Left lobe of liver (tissue), 2 donors: Measurements from ENCODE around the gene ABHD1. TPM values are rescaled to one million over a fixed set of nuclear protein-coding genes. Genes with fewer than 3 reads are reported as not detected.
A peak's percentile ranks its signal among the peaks of the same experiment; 100 is the strongest.

ENCODE experiments used
- ATAC-seq: fragments of 200-7000 bp; cut with Tn5 transposase; one replicate; pipeline ENCODE4 v1.9.1; 2020; ENCODE audit warnings: mild to moderate bottlenecking, moderate library complexity
- DNase-seq: peaks from one replicate; pipeline ENCODE4 v3.0.0-alpha.2; 2020; ENCODE audit warnings: low spot score
- total RNA-seq: library from RNA; stranded (reverse); gene quantifications from one replicate; pipeline ENCODE4 v1.2.1, GENCODE V29; 2021
- donor health status: DM: no; HTN: no; CAD: no; lungs with moderate emphysema.
- donor health status: DM: no; HTN: yes; CAD: no.

Gene ABHD1
- total RNA-seq, 1 donor from 2014 or later = 3.6 TPM

DNA sequence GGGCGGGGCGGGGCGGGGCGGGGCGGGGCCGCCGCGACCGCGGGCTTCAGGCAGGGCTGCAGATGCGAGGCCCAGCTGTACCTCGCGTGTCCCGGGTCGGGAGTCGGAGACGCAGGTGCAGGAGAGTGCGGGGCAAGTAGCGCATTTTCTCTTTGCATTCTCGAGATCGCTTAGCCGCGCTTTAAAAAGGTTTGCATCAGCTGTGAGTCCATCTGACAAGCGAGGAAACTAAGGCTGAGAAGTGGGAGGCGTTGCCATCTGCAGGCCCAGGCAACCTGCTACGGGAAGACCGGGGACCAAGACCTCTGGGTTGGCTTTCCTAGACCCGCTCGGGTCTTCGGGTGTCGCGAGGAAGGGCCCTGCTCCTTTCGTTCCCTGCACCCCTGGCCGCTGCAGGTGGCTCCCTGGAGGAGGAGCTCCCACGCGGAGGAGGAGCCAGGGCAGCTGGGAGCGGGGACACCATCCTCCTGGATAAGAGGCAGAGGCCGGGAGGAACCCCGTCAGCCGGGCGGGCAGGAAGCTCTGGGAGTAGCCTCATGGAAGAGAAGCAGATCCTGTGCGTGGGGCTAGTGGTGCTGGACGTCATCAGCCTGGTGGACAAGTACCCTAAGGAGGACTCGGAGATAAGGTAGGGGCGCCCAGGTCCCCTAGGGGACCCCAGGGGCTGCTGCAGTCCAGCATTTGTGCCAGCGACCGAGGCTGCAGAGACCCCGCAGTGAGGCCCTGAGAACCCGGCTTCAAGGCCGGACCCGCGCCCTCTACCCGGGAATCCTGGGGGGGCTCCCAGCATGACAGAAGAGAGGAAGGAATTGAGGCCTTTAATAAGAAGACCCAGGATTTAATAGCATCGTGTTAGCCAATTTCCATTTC, 36.7 kb upstream of the ABHD1 start, which contains the start of gene KHK:
TSS of gene KHK (plus strand) at position 49 of the 870 bp plus-strand sequence. CDS start at position 537, 488 bp downstream.
- ATAC-seq = peak; percentile 70
- DNase-seq = peak; percentile 89

DNA sequence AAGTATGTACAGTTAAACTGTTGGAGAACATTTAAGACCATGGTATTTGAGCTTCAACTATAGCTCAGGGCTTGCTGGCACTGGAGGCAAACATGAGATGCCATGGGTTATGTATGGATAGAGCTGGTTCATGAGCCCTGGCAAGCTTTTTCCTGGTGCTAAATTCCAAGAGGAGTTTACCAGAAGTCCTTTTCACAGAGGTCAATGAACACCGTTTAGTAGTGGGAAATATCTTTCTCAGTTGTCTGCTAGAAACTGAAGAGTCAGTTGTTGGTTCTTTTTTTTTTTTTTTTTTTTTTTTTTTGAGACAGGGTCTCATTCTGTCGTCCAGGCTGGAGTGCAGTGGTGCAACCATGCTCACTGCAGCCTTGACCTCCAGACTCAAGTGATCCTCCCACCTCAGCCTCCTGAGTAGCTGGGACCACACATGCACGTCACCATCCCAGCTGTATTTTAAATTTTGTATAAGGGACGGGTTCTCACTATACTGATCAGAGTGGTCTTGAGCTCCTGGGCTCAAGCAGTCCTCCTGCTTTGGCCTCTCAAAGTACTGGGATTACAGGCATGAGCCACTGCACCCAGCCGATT, 35.7 kb upstream of the ABHD1 start:
- ATAC-seq (no peak), DNase-seq (no peak)

DNA sequence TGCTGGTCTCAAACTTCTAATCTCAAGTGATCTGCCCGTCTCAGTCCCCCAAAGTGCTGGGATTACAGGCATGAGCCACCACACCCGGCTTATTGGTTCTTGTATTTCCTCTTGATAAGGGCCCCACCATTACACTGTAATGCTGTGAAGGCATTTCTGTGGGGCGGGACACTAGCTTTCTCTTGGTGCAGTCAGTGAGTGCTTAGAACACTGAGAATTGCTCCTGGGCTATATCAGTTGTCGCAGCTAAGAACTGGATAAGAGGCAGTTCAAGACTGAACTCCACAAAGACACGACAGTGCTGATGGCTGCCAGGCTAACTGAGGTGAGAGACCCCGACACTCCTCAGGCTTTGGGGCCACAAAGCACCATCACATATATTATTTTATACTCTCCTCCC, 35.0 kb upstream of the ABHD1 start:
- DNase-seq (no peak), ATAC-seq (no peak)

- no peak for ATAC-seq
- no peak for DNase-seq
These were observed 34.3 kb upstream of the ABHD1 start for GRCh38 chr2:27089111-27089954.

DNA sequence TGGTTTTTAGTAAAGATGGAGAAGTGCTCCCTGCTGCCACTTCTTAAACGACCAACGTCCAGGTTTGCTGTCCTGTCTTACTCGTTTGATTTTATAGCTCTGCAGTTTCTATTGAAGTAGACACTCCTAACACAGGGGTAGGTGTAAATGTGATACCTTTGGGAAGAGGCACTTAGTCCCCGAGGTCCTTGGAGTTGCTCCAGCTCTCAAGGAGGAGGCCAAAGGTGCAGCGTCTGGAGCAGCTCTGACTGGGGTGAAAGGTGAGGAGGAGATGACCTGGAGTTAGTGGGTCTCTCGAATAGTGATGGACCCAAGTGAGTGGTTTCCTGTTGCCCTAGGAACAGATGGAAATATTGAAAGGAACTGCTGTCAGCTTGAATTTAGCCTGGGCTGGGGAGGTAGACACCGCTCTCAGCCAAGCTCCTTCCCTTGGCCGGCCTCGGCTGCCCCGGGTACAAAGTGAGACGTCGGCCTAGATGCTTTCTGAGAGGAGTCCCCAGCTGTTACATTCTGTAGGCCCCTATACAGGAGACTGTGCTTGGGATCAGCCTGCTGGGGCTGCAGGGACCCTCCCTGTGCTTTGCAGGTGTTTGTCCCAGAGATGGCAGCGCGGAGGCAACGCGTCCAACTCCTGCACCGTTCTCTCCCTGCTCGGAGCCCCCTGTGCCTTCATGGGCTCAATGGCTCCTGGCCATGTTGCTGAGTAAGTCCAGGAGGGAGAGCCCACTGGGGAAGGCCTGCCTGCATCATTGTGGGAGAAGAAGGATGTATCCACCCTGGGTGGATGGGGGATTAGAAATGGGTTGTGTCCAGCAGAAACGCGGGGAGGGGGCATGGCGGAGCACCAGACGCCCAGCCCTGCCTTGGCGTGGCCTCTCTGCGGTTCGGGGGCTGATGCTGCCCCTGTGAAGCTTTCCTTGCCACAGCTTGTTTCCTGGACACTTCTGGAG, 31.6 kb upstream of the ABHD1 start:
- DNase-seq (no peak), ATAC-seq (no peak)

- DNase-seq = peak; percentile 99
- peak; percentile 57 for ATAC-seq
These were observed 30.8 kb upstream of the ABHD1 start for GRCh38 chr2:27092696-27093429.

DNA sequence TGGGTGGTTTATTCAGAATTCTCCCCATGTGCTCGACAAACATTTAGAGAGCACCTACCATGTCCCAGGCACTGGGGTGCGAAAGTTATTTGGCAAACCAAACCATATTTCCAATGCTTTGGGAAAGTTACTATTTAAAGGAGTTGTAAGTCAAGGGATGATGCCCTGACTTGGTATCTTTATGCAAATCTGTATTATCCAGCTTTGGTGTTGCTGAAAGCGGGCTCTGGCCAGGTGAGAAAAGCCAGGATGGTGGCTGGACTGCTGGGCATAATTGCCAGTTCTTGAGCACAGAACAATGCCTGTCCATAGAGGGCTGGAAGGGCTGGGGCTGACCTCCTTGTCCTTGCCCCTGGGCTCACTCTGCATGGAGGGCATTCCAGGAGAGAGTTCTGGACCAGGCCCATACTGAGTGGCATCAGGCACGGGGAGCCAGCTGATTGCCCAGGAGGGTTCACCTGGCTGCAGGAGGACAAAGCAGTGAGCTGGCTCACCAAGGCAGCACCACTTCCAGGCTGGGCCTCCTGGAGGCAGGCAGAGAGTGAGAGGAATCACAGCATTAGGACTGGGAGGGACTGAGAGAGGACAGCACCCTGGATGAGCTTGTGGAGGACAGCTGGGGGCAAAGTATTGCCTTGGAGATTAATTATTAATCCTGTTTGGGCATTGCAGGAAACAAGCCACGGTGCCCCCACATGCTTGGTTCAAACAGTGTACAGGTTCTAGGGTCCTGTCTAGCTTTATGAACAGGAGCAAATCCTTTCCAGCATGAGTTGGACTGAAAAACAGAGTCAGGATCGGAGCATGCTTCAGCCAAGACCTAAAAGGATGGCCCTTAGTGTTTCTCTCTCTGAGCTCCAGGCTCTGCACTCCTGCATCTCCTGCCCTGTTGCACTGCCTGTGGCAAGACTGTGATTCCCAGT, 29.9 kb upstream of the ABHD1 start:
- peak; percentile 64 for ATAC-seq
- DNase-seq = peak; percentile 93

- ATAC-seq = no peak
- DNase-seq = no peak
These were observed 29.1 kb upstream of the ABHD1 start for GRCh38 chr2:27094353-27094984.

GRCh38 chr2:27095427-27095744, 28.2 kb upstream of the ABHD1 start:
- DNase-seq (no peak), ATAC-seq (no peak)

GRCh38 chr2:27095745-27096651, 27.6 kb upstream of the ABHD1 start:
- peak; percentile 91 for DNase-seq
- ATAC-seq = peak; percentile 55

DNA sequence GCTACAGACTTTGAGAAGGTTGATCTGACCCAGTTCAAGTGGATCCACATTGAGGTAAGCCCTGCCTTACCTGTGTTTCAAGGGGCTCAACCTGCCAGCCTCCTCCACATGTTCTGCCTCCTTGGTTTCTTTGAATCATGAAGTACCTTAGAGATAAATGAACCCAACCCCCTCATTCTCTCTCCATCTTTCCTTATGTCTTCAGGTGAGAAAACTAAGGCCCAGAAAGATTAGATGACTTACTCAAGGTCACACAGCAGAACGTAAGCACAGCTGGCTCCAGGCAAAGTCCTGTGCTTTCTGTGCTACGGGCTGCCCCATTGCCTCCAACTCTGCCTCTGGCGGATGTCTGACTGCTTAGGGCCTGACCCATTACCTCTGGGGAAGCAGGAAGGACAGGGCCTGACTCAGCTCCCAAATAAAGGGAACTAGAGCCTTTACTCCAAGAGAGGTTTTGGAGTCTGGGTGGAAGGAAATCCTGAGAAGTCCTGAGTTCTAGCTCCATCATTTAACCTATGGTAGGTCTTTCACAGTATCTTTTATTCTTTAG, 26.8 kb upstream of the ABHD1 start:
- DNase-seq (no peak), ATAC-seq (no peak)

DNA sequence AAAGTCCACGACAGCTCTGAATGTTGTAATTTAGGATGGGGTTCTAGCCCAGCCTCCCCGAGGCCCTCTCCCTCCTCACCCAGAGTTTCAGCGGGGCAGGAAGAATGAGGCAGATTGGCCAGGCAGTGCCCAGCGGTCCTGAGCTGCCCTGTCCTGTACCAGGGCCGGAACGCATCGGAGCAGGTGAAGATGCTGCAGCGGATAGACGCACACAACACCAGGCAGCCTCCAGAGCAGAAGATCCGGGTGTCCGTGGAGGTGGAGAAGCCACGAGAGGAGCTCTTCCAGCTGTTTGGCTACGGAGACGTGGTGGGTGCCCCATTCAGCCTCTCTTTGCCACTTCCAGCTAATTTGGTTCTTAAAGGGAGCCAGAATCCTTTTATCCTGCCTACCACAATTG, 26.3 kb upstream of the ABHD1 start:
- DNase-seq = no peak
- ATAC-seq = no peak

DNA sequence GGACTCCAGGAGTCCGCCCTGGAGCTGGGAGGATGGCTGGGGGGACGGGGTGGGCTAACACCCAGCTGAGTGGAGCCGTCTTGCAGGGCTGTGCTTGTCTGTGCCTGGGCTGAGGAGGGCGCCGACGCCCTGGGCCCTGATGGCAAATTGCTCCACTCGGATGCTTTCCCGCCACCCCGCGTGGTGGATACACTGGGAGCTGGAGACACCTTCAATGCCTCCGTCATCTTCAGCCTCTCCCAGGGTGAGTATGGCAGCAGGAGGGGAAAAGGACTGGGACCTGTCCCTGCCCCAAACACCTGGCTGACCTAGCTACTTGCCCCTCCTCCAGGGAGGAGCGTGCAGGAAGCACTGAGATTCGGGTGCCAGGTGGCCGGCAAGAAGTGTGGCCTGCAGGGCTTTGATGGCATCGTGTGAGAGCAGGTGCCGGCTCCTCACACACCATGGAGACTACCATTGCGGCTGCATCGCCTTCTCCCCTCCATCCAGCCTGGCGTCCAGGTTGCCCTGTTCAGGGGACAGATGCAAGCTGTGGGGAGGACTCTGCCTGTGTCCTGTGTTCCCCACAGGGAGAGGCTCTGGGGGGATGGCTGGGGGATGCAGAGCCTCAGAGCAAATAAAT, 24.2 kb upstream of the ABHD1 start:
- DNase-seq (no peak), ATAC-seq (no peak)

DNA sequence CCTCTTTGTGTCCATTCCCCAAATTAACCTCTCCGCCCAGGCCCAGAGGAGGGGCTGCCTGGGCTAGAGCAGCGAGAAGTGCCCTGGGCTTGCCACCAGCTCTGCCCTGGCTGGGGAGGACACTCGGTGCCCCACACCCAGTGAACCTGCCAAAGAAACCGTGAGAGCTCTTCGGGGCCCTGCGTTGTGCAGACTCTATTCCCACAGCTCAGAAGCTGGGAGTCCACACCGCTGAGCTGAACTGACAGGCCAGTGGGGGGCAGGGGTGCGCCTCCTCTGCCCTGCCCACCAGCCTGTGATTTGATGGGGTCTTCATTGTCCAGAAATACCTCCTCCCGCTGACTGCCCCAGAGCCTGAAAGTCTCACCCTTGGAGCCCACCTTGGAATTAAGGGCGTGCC, 23.6 kb upstream of the ABHD1 start:
- DNase-seq (no peak), ATAC-seq (no peak)

DNA sequence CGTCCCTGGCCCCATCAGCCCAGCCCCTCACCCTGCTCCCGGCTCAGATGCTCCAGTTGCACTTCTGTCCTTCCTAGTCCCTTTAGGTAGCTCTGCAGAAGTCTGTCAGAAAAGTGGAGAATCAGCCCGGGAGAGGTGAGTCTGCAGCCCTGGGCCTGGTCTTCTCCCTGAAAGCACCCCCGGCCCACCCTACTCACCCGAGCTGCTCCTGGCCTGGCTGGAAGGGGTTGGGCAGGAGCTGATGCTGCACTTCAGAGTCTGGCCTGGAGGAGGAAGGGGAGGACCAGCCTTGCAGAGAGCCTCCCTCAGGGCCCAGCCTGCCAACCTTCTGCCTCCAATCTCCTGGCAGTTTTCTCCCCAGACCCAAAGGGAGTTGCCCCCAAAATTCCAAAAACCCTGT, 21.3 kb upstream of the ABHD1 start:
- ATAC-seq (peak; percentile 11), DNase-seq (no peak)

- DNase-seq (no peak), ATAC-seq (no peak)
These were observed 17.6 kb upstream of the ABHD1 start for GRCh38 chr2:27105981-27106380.
